NCI-H226 (cell line): Measurements from ENCODE around the gene BAZ2B.
A peak's percentile ranks its signal among the peaks of the same experiment; 100 is the strongest.
"Not testable (repeated sequence)": the region's sequence is repeated elsewhere in the genome, so short reads cannot be mapped to it uniquely, and the experiment has no call there.

Experiments used
- DNase-seq: peaks from one replicate; pipeline ENCODE4 v3.0.0-alpha.2; 2015

The BAZ2B gene, protein sequence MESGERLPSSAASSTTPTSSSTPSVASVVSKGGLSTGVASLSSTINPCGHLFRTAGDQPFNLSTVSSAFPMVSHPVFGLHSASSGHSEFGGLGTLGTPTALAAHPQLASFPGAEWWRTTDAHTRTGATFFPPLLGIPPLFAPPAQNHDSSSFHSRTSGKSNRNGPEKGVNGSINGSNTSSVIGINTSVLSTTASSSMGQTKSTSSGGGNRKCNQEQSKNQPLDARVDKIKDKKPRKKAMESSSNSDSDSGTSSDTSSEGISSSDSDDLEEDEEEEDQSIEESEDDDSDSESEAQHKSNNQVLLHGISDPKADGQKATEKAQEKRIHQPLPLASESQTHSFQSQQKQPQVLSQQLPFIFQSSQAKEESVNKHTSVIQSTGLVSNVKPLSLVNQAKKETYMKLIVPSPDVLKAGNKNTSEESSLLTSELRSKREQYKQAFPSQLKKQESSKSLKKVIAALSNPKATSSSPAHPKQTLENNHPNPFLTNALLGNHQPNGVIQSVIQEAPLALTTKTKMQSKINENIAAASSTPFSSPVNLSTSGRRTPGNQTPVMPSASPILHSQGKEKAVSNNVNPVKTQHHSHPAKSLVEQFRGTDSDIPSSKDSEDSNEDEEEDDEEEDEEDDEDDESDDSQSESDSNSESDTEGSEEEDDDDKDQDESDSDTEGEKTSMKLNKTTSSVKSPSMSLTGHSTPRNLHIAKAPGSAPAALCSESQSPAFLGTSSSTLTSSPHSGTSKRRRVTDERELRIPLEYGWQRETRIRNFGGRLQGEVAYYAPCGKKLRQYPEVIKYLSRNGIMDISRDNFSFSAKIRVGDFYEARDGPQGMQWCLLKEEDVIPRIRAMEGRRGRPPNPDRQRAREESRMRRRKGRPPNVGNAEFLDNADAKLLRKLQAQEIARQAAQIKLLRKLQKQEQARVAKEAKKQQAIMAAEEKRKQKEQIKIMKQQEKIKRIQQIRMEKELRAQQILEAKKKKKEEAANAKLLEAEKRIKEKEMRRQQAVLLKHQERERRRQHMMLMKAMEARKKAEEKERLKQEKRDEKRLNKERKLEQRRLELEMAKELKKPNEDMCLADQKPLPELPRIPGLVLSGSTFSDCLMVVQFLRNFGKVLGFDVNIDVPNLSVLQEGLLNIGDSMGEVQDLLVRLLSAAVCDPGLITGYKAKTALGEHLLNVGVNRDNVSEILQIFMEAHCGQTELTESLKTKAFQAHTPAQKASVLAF (N-terminal part only)

DNA sequence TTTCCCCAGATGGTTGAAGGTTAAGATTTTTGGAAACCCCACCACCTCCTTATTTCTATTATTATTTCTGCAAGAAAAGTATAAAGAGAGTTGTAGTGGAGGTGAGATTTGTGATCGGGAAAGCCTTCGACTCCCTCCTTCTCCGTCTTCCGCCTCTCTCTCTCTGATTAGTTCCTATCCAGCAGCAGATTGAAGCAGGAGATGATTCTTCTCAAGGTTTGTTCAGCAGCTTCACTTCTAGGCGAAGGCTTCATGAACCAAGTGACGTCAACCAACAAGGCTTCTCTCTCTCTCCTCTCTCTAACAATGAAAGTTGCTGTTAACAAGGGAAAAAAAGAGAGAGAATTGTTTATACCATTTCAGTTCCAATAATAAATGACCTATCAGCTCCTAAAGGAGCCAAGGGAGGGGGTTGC, at the start of gene BAZ2B:
Gene BAZ2B (minus strand): TSS at position 263 of the 416 bp plus-strand sequence. CDS start 137,829 bp downstream, outside the sequence.
- peak; percentile 59 for DNase-seq

DNA sequence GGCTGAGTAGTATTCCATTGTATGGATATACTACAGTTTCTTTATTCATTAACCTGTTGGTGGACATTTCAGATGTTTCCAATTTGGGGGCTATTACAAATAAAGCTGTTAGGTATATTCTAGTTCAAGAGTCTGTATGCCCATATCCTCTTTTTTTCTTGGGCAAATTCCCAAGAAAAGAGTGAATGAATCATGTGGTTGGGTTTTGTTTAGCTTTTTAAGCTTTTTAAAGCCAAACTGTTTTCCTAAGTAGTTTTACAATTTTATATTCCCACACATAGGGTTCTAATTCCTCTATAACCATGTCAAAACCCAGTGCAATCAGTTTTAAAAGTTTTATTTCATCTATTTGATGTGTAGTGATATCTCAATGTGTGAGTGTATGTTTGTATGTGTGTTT, 44.9 kb upstream of the BAZ2B start:
- no peak for DNase-seq

DNA sequence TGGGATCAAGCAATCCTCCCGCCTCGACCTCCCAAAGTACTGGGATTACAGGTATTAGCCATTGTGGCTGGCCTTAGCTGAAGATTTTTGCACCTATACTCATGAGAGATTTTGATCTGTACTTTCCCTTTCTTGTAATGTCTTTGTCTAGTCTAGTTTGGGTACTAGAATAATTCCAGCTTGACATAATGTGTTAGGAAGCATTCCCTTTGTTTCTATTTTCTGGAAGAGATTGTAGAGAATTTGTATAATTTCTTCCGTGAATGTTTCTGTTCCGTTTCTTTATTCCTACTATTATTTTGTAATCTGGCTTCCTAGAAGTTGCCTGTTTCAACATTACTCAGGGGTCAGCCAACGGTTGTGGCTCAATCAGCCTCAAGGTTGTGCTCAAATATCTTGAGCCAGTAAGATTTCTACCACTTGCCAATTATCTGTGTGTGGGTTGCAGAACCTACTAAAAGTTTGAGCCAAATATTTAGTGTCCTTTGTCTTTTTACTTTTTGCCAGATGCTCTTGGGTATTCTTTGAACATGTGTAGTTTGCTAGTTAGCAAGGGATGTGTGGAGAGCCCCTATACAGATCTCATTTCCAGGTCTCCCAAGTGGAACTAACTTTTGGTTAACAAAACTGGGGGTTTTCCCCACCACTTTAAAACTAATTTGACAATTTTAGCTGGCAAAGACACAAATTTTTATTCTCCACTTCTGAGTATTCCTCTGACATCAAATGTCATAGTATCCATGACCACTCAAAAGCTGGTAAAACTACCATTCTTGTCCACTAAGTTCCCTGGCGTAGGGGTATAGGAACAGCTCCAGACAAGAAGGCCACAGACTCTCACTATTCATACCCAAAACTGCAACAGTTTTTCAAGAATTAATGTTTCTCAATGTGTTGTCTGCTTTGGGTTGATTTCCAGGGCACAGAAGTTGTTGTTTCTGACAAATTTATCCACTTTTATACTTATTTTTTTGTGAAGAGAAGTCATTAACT, 42.8 kb upstream of the BAZ2B start:
- no peak for DNase-seq

DNA sequence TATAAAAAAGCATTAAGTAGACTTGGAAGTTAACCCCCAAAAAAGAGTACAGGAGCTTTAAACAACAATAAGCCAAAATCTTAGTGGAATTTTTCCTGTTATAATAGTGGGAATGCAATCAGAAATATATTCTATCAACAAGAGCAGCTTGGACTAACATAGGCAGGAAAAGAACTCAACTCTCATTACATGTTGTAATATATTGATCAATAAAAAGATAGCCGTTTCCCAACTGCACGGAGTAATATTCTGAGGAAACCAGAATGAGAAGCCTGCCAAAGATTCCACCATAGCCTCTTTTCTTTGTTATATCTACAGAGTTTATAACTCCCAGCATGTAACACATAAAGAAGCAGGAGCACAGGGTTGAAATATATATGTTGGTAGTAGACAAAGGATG, 37.6 kb upstream of the BAZ2B start:
- DNase-seq: no peak

DNA sequence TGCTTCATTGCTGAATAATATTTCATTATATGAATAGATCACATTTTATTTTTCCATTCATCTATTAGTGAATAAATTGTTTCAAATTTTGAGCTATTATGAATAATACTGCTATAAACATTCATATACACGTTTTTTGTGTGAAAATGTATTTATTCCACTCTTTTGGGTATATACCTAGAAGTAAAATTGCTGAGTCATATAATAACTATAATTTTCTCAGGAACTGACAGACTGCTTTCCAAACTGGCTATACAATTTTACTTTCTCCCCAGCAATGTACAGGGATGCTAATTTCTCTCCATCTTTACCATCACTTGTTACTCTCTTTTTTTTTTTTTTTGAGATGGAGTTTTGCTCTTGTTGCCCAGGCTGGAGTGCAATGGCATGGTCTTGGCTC, 35.5 kb upstream of the BAZ2B start:
- no peak for DNase-seq

DNA sequence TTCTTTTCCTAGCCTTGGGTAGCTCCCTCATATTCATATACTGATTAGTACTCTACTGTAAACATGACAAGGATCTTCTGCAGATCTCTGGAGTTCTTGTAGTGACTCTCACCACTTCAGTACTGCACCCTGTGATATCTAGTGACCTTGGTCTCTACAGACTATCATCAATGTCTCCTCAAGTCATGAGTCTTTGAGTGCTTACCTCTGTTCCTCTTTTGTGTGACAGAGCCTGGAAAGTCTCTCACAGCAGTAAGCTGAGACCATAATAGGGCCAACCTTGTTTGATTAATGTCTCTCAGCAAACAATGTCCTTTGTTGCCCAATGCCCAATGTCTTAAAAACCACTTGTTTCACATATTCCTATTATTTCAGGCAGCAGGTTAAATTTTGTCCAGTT, 34.2 kb upstream of the BAZ2B start:
- no peak for DNase-seq

DNA sequence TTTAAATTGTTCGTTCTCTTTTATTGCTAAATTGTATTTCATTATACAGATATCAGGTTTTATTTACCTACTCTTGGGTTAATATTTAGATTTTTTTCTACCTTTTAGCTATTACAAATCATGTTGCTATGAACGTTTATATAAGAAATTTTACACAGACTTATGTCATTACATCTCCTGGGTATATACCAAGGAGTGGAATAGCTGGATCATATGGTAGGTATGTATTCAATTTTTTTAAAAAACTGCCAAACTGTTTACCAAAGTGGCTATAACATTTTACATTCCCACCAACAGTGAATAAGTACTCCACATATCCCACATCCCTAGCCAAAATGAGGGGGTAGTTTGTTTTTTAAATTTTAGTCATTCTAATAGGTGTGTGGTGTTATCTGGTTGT, 32.3 kb upstream of the BAZ2B start:
- no peak for DNase-seq

DNA sequence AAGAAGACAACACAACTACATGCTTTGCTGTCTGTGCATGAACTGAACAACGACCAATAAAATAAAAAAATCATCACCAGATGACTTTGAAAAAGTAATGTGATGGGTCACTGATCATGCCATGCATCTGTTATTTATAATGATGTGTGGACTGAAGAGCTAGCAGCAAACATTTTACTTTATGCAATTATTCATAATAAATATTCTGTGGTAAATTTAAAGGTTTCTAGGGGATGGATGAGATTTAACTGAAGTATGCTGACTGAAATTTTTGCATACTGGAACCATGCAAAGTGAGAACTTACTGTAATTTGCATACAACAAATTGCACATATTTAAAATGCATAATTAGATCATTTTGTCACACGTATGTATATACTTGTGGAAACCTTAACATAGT, 31.3 kb upstream of the BAZ2B start:
- no peak for DNase-seq

DNA sequence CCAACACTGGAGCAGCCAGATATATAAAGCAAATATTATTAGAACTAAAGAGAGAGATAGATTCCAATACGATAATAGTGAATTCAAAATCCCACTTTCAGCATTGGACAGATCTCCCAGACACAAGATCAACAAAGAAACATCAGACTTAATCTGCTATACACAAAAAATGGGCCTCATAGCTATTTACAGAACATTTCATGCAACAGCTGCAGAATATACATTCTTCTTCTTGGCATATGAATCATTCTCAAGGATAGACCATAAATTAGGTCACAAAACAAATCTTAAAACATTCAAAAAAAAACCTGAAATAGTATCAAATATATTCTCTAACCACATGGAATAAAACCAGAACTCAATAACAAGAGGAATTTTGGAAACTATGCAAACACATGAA, 23.8 kb upstream of the BAZ2B start:
- no peak for DNase-seq

DNA sequence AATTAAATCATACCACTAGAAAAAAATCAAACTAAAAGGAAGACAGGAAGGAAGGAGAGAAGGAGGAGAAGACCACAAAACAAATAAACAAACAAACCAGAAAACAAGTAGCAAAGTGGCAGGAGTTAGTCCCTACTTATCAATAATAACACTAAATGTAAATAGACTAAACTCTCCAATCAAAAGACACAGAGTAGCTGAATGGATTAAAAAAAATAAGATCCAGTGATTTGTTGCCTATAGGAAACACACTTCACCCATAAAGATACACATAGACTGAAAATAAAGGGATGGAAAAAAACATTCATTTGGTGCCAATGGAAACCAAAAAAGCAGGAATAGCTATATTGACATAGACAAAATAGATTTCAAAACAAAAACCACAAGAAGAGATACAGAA, 23.4 kb upstream of the BAZ2B start:
- no peak for DNase-seq

DNA sequence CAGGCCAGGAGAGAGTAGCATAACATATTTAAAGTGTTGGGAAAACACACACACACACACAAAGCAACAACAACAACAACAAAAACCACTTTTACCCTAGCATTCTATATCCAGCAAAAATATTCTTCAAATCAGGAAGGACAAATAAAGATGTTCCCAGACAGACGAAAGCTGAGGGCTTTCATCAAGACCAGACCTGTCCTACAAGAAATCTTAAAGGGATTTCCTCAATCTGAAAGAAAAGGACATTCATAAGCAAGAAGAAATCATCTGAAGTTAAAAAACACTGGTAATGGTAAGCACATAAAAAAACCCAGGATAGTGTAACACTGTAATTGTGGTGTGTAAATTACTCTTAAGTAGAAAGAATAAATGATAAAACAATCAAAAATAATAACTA, 22.7 kb upstream of the BAZ2B start:
- no peak for DNase-seq

DNA sequence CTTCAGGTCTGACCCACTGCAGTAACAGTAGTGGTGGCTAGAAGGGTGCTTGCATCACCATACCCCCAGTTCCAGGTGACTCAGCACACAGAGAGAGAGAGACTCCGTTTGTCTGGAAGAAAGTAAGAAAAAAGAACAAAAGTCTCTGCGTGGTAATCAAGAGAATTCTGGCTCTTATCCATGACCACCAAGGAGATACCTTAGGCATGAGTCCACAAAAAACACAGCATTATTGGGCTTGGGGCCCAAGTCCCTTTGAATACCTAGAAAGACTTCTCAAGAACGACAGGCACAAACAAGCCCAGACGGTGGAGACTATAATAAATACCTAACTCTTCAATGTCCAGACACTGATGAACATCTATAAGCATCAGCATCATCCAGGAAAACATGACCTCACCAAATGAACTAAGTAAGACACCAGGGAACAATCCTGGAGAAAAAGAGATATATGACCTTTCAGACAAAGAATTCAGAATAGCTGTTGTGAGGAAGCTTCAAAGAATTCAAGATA, 21.7 kb upstream of the BAZ2B start:
- DNase-seq: peak; percentile 95

DNA sequence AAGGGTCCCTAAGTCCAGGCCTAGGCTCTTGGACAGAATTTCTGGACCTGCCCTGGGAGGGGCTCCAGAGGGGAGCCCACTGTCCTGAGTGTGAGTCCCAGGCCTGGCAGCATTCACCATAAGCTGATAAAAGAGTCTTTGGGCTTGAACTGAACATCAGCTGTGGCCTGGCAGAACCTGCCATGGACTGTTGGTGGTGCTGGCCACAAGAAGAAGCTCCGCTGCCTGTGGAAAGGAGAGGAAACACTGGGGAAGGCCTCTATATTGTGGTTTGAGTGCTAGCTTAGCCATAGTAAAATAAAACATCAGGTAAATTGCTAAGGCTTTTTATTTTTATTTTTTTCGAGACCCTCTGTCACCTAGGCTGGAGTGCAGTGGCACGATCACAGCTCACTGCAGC, 20.9 kb upstream of the BAZ2B start:
- no peak for DNase-seq

DNA sequence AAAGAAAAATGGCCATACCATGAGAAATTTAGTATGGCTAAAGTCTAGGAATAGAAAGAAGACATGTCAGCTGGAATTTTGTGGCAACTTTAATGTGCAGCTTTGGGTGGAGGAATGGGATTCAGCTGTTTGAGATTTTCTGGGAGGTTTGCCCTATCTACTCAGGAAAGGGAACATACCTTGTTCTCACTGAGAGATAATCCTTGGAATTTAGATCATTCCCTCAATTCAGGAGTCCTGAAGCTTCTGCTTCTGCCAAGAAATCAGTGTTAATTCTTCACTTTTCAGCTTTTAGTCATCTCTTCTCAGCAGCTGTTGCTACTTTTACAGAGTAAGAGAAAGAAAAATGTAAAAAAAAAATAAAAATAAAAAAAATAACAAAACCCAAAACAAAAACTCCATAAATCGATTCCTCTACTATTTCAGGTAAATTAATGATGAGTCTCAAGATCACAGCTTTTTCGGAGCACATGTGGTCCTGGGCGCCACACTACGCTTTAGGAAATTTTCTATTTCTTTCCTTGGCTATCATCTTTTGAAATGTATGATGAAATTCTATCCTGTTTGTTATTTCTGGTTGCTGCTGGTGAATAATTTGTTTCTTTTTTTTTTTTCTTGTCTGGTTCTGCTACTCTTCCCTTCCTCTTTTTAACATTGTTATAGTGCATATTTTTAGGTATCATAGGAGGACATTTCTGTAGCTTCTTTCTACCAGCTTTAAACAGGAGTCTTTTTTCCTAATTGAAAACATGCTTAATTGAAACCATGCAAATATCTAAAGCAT, 18.9 kb upstream of the BAZ2B start:
- DNase-seq: peak; percentile 75

DNA sequence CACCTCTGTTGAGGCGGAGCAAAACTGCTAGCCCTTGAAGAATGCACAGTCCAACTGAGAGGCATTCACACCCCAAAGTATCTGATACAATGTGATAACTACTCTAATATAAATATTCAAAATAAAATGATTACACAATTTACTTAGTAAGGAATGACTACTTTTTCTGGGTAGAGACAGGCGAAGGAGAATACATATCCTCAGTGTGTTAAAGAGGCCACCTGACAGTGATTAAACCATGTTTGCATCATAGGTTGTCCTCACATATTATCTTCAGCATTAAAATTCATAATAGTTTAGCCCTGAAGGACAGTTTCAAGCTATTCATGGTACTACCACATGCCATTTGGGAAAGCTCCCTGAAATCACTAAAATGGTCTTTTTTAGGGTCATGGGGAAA, 16.9 kb upstream of the BAZ2B start:
- peak; percentile 12 for DNase-seq

DNA sequence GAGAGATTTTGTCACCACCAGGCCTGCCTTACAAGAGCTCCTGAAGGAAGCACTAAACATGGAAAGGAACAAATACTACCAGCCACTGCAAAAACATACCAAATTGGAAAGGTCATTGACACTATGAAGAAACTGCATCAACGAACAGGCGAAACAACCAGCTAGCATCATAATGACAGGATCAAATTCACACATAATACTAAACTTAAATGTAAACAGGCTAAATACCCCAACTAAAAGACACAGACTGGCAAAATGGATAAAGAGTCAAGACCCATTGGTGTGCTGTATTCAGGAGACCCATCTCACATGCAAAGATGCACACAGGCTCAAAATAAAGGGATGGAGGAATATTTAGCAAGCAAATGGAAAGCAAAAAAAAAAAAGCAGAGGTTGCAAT, 9.3 kb upstream of the BAZ2B start:
- not testable (repeated sequence) for DNase-seq

DNA sequence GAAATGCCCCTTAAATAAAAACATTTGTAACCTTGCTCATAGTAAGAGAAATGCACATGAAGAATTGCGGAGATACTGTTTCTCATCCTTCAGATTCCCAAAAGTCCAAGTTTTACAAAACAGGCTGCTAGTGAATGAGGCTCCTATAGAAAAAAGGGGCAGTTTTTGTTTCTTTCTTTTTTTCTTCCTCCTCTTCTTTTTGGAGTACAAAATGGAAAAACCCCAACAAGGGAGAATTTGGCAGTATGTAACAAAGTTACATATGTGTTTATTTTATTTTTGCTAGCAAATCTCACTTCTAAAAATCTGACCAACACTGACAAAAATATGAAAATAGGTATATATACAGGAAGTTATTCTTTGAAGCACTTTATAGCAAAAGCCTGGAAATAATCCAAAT, 7.1 kb upstream of the BAZ2B start:
- no peak for DNase-seq

DNA sequence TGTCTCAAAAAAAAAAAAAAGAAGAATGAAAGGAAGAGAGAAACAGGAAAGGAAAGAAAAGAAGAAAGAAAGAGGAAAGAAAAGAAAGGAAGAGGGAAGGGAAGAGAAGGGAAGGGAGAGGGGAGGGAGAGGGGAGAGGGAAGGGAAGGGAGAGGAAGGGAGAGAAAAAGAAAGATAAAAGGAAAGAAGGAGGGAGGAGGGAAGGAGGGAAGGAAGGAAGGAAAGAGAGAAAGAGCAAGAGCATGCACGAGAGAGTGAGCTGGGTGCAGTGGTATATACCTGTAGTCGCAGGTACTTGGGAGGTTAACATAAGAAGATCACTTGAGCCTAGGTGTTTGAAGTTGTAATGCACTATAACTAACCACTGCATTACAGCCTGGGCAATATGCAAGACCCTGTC, 6.6 kb upstream of the BAZ2B start:
- DNase-seq: no peak

DNA sequence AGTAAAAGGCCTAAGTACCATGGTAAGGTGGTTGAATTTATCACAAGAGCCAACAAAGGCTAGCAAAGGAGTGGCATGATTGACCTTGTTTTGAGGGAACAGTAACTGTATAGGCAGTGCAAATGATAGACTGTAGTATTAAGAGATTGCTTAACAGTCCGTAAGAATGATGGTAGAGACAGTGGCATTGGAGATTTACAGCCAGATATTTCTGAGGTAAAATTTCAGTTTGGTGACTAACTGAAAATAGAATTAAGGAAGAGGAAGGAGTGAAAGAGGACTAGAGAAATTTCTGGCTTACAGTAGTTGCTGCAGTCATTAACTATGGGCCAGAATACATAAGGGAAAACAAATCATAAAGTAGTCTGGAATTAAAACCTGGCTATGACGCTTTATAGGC, 4.4 kb upstream of the BAZ2B start:
- no peak for DNase-seq

DNA sequence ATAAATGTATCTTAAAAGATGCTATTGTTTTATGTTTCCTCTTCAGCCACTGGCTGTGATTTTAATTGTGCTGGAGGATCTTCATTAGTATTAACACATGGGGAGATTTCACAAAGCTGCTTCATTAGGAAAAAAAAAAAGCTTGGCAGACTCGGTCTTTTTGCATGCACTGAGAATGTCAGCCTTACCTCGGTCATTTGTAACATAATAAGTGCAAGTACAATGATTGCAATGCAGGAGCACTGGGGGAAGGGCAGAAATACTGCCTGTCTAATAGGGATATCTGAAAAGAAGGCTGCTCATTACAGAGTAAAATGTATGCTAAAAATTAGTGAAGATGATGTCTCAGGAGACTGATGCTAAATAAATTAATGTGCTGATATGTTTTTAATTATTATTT, 1.3 kb upstream of the BAZ2B start:
- no peak for DNase-seq

DNA sequence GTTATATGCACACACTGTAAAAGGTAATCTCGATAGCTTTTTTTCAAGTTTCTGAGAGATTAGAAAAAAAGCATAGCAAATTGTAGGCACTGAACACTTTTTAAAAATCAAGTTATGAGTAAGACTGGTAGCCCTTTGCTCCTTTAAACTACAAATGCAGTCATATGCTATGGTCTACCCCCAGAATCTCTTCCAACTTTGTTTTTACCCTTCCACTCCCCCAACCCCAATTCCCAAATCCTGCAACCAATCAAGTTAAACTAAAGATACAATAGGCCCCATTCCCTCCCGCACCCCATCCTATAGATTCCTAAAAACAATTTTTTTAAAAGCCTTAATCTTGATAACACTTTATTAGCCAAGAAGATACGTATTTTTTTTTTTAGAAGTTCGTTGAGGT, 752 bp upstream of the BAZ2B start:
- no peak for DNase-seq
